BJ (cell line): Measurements from ENCODE around the gene CDK14. TPM values are rescaled to one million over a fixed set of nuclear protein-coding genes. Genes with fewer than 3 reads are reported as not detected.

Source experiments
- CTCF ChIA-PET: fragments of 350-600 bp; formaldehyde crosslinking; extraction: SDS; loops from one replicate; lab custom pipeline; 2021; ENCODE audit warnings: antibody characterized with exemption, inconsistent platforms; lab: Yijun Ruan, JAX
- POLR2A ChIA-PET: fragments of 300-600 bp; sonication (Branson Sonifier 250); formaldehyde crosslinking; extraction: SDS; loops from one replicate; lab custom pipeline; 2021; ENCODE audit warnings: antibody characterized with exemption; lab: Charles Lee
- DNase-seq: peaks from one replicate; pipeline ENCODE4 v3.0.0-alpha.2; 2011; ENCODE audit warnings: low read depth
- H3K27me3 ChIP-seq: 2 replicates; pipeline ENCODE4 v1.6.0; 2011; ENCODE audit warnings: low read length; ENCODE audit not compliant: control insufficient read depth, insufficient read depth
- H3K36me3 ChIP-seq: 2 replicates; pipeline ENCODE4 v1.5.1; 2011; ENCODE audit warnings: low read length; ENCODE audit not compliant: control insufficient read depth, insufficient read depth
- H3K4me3 ChIP-seq: 2 replicates; pipeline ENCODE4 v1.5.1; 2011; ENCODE audit warnings: low read depth, mild to moderate bottlenecking, control low read depth, low read length
- polyA plus RNA-seq: library from polyadenylated mRNA; depleted of rRNA; stranded (reverse); fragments of >200 nt; gene quantifications from 2 replicates; pipeline ENCODE4 v1.2.3, GENCODE V29; 2011
- TF ChIP-seq, protein P1 (sequence below): IDR thresholded peaks from 2 replicates; pipeline ENCODE4 v1.5.1; 2011; ENCODE audit warnings: low read depth, mild to moderate bottlenecking, control low read depth, inconsistent platforms, low read length, moderate library complexity; ENCODE audit not compliant: insufficient read depth

Gene CDK14
- polyA plus RNA-seq, 1 experiment: 6.7 TPM

DNA sequence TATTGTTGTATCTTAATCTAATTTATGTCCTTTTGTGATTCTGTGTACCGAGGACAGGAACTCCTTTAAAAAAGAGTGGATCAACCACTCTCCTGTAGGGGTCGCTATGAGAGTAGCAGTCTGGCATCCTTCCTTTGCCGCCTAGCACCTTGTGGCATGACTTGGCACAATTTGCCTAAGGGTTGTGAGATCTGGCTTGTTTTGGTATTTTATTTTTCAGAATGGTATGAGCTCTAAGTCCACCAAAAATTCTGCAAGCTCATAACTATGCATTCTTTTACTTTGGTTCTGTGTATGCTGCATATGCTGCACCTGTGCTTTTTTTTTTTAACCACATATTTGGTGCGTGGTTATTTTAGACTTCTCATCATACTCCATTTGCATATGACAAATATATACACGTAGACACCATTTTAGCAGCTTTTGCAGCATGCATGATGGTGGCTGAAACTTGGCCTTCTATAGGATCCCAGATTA is 112.8 kb downstream of the CDK14 start:
- ChIA-PET POLR2A (interaction anchor here (0.5 to 0.6 kb wide), 2 partner anchors 169 to 1081 kb away, joined by 3 read pairs; no protein-coding TSS in a partner anchor), CTCF (interaction anchor here (0.9 to 2.2 kb wide), 4 partner anchors 10 to 291 kb away, joined by 3 to 8 read pairs (median 6); no protein-coding TSS in a partner anchor)
- TF ChIP-seq, protein P1, sequence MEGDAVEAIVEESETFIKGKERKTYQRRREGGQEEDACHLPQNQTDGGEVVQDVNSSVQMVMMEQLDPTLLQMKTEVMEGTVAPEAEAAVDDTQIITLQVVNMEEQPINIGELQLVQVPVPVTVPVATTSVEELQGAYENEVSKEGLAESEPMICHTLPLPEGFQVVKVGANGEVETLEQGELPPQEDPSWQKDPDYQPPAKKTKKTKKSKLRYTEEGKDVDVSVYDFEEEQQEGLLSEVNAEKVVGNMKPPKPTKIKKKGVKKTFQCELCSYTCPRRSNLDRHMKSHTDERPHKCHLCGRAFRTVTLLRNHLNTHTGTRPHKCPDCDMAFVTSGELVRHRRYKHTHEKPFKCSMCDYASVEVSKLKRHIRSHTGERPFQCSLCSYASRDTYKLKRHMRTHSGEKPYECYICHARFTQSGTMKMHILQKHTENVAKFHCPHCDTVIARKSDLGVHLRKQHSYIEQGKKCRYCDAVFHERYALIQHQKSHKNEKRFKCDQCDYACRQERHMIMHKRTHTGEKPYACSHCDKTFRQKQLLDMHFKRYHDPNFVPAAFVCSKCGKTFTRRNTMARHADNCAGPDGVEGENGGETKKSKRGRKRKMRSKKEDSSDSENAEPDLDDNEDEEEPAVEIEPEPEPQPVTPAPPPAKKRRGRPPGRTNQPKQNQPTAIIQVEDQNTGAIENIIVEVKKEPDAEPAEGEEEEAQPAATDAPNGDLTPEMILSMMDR: peak; percentile 31; the same call in 1 of the 2 replicates
- no peak overlapping the region for H3K4me3 ChIP-seq
- no peaks in the 10 kb centered on the region for H3K27me3 ChIP-seq
- DNase-seq: no peak
- H3K36me3 ChIP-seq: no peaks in the 10 kb centered on the region

GRCh38 chr7:90709501-90710465 is 113.7 kb downstream of the CDK14 start:
- CTCF ChIA-PET: interaction anchor here (1.4 to 2.2 kb wide), 3 partner anchors 11 to 17 kb away, joined by 6 to 8 read pairs (median 7); no protein-coding TSS in a partner anchor
- H3K36me3 ChIP-seq: no peaks in the 10 kb centered on the region
- no peak overlapping the region for H3K4me3 ChIP-seq
- no peak for DNase-seq
- H3K27me3 ChIP-seq: no peaks in the 10 kb centered on the region
- POLR2A ChIA-PET: interaction anchor here (0.5 kb wide), 1 partner anchor 168 kb away, joined by 3 read pairs; no protein-coding TSS in a partner anchor
- TF ChIP-seq, protein P1: no peak

- POLR2A ChIA-PET: no interaction called here
- CTCF ChIA-PET: no interaction called here
- no peaks in the 10 kb centered on the region for H3K27me3 ChIP-seq
- TF ChIP-seq, protein P1: no peak
- no peaks in the 10 kb centered on the region for H3K36me3 ChIP-seq
- H3K4me3 ChIP-seq: no peak overlapping the region
- no peak for DNase-seq
Observed at GRCh38 chr7:90710466-90710850, 114.3 kb downstream of the CDK14 start.

GRCh38 chr7:90713628-90714027 is 117.5 kb downstream of the CDK14 start:
- DNase-seq: no peak
- TF ChIP-seq, protein P1: no peak
- ChIA-PET CTCF (interaction anchor here (1.1 kb wide), 1 partner anchor 18 kb away, joined by 3 read pairs; no protein-coding TSS in a partner anchor), POLR2A (no interaction called here)
- Histone ChIP-seq H3K27me3 (no peaks in the 10 kb centered on the region), H3K36me3 (no peaks in the 10 kb centered on the region), H3K4me3 (no peak overlapping the region)

DNA sequence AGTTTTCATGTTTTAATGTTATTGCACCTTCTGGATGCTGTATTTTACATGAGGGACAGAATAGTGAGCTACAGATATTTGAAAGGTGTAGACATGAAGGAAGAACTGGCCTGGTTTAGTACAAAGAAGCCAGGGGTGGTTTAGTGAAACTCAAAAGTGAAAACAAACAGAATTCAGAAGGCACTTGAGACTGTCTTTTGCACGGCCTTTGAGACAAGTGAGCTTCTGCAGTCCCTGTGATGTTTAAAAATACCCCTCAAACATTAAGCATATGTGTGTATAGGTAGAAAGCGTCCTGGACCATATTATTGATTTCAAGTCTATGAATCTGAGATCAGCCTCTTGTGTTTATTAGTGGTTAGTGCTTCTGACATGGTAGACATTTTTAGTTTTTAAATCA is 118.9 kb downstream of the CDK14 start:
- Histone ChIP-seq H3K4me3 (no peak overlapping the region), H3K36me3 (no peaks in the 10 kb centered on the region), H3K27me3 (no peaks in the 10 kb centered on the region)
- ChIA-PET CTCF (interaction anchor here (1.3 kb wide), 1 partner anchor 10 kb away, joined by 3 read pairs; no protein-coding TSS in a partner anchor), POLR2A (no interaction called here)
- DNase-seq: no peak
- TF ChIP-seq, protein P1: no peak
